HG03280 (cell line): ENCODE data around the gene MTR.

Experiments
- ATAC-seq: cut with Tn5 transposase; IDR thresholded peaks from one replicate; pipeline ENCODE4 v1.9.1; 2021; ENCODE audit warnings: mild to moderate bottlenecking, moderate library complexity; ENCODE audit not compliant: unreplicated experiment

The MTR gene

DNA sequence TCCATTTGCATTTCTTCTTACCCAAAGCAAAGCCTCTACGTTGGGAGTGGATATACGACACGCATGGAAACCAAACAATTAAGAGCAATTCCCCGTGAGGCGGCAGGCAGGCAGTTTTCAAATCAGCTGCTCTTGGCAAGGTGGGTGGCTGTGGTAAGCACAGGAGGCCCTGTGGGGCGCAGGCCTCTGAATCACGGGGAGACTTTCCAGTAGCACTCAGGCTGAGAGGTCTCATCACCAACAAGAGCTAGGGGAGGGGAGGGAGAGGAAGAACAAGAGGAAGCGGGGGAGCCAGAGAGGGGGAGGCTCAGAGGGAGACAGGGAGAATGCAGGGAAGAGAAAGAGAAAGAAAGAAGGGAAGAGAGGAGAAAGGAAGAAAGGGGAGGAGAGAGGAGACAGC lies 152.7 kb downstream of the MTR start:
- ATAC-seq: no peak

DNA sequence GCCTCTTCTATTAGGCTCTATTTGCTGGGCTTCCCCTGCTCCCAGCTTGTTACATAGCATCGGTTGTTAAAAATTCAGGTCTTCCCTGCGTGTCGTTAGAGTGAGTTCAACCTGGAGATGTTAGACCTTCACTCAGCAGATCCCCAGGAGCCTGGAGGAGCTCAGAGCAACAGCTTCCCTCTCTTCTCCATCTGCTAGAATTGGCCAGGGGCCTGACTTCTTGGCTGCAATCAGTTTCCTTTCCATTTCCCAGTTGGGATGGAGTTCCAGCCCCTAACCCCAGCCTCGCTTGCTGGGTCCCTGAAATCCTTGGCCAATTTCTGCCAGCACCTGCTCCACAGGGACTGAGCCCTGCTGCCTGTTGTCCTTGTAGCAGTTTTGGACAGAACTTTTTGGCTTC lies 153.3 kb downstream of the MTR start:
- ATAC-seq: no peak

DNA sequence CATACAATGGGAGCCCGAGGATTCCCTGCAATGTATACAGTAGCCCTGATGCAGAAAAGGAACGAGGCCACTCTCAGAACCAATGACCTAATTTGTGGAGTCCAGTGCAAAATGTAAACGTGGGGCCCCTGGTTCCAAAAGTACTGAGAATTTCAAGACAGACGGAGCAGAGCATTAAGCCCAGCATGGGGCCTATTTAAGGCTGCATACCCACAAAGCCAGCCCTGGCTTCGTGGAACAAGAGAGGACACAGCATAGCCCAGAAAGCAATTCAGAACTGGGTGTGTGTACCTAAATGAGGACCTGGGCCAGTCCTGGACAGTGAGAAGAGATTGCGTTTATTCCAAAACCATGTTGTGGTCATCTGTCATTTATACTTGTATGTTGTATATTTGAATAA lies 153.9 kb downstream of the MTR start:
- ATAC-seq: no peak

DNA sequence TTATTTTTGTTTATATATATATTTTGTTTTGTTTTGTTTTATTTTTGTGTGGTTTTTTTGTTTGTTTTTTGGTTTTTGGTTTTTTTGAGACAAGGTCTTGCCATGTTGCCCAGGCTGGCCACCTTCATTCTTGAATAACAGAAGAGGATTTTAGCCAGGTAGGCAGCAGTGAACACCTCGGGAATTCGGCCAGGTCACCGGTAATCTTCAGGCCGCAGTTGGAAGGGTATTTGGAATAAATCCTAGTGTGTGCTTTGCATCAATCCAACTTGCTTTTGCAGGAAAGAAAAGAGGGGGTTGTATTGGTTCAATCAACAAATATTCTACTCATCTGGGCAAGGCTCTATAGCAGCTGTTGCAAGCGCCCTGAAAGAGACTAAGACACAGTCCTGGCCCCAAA lies 155.3 kb downstream of the MTR start:
- no peak for ATAC-seq

DNA sequence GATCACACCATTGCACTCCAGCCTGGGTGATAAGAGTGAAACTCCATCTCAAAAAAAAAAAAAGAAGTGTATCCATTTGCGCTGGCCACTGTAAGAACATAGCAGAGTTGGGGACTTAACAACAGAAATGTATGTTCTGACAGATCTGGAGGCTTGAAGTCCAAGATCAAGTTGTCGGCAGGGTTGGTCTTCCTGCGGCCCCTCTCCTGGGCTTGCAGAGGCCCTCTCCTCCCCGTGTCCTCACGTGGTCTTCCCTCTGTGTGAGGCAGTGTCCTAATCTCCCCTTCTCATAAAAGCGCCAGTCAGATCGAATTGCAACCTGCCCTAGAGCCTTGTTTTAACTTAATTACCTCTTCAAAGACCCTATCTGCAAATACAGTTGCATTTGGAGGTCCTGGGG lies 156.6 kb downstream of the MTR start:
- no peak for ATAC-seq

DNA sequence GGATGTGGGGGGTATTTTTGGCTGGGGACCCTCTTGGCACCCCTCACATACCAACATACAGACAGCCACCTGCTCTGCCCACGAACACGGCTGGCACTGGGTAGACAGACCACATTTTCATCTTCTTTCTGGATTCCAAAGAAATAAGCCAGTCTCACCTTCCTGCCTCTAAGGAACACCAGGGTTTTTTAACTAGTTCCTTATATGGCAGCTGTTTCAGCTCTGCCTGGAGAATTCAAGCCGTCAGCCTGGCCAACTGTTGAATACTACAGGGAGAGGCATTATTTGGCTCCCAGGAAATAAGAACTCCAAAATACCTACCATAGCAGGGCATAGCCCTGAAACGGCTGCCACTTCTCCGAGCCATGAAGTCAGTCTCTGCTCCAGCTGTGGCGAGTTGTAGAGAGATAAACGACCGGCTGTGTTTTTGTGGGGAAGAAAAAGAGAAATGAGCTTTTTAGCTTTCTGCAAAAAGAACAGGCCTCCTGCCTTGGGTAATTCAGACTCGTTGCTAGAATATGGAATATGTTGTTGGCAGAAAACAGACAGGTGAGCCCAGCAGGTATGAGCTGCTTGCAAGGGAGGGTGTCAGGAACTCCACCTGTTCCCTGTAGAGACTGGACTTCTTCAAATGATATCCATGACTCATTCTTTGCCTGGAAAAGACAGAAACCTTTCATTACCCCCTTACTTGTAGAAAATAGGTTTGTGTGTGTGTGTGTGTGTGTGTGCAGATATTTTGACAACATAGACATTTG lies 157.3 kb downstream of the MTR start:
- no peak for ATAC-seq

DNA sequence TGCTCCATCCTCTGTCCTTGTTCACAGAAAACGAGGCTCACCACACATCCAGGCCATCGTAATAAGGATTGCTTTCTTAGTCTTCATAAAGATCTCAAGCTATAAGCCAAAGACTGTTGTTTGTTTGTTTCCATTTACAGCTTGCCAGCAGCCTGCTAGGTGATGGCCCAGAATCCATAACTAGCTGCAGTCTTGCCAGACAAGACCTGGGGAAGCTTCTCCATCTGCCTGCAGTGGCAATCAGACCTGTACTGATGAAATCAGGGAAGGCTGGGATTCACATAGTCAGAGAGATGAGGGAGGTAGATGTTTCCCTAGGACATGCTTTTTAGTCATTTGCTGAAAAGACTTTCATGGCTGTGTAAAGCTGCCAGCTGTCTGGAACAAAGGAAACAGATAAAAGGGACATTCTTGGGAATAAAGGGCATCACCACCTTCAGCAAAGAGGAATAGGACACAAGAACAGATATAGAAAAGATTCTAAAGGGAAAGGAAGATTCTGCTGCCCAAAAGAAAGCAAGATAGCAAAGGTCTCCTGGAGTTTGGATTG lies 158.1 kb downstream of the MTR start:
- no peak for ATAC-seq
